Progenitor cell of endocrine pancreas (in vitro differentiated cells): ENCODE results near the gene COX6B2. TPM values are rescaled to one million over a fixed set of nuclear protein-coding genes. Genes with fewer than 3 reads are reported as not detected.

Source experiments
- DNase-seq: peaks from one replicate; pipeline ENCODE4 v3.0.0; 2021; ENCODE audit warnings: low spot score; ENCODE audit not compliant: unreplicated experiment
- H3K27ac Mint-ChIP-seq: 2 replicates; pipeline ENCODE4 v1.8.0; 2021; ENCODE audit warnings: mild to moderate bottlenecking, moderate library complexity, mixed read lengths
- H3K27me3 Mint-ChIP-seq: 2 replicates; pipeline ENCODE4 v1.8.0; 2021; ENCODE audit warnings: mixed read lengths
- H3K36me3 Mint-ChIP-seq: 2 replicates; pipeline ENCODE4 v1.8.0; 2022; ENCODE audit warnings: mixed read lengths; ENCODE audit not compliant: insufficient read depth
- H3K4me1 Mint-ChIP-seq: 2 replicates; pipeline ENCODE4 v1.8.0; 2021; ENCODE audit warnings: low read depth, mixed read lengths
- H3K4me3 Mint-ChIP-seq: 2 replicates; pipeline ENCODE4 v1.8.0; 2021; ENCODE audit warnings: low read depth, mild to moderate bottlenecking, moderate library complexity, mixed read lengths
- H3K9me3 Mint-ChIP-seq: 2 replicates; pipeline ENCODE4 v1.8.0; 2021; ENCODE audit warnings: low read depth, mixed read lengths
- CTCF ChIP-seq: fragments of 200-600 bp; sonication (generic); IDR thresholded peaks from one replicate; pipeline ENCODE4 v1.5.0; 2021; ENCODE audit warnings: antibody characterized with exemption, mild to moderate bottlenecking; ENCODE audit not compliant: unreplicated experiment
- total RNA-seq: library from RNA; stranded (reverse); gene quantifications from 2 replicates; pipeline ENCODE4 v1.2.1, GENCODE V29; 2021

The COX6B2 gene
- total RNA-seq, 1 donor from 2014 or later: not detected

GRCh38 chr19:55321466-55322137, 32.9 kb downstream of the COX6B2 start:
- TF ChIP-seq CTCF: no peak
- H3K27ac Mint-ChIP-seq: no peak overlapping the region

GRCh38 chr19:55320844-55321419, 33.6 kb downstream of the COX6B2 start:
- Mint-ChIP-seq H3K4me1 (peaks cover 4% of the 10 kb centered on the region), H3K27ac (no peak overlapping the region), H3K4me3 (no peak overlapping the region), H3K27me3 (peaks cover 12% of the 10 kb centered on the region), H3K36me3 (no peaks in the 10 kb centered on the region), H3K9me3 (no peaks in the 10 kb centered on the region)
- no peak for TF ChIP-seq CTCF
- DNase-seq: no peak

More at GRCh38 chr19:55321466-55322137, 32.9 kb downstream of the COX6B2 start:
- no peak for DNase-seq
- Mint-ChIP-seq H3K27me3 (peaks cover 12% of the 10 kb centered on the region), H3K4me3 (no peak overlapping the region), H3K36me3 (no peaks in the 10 kb centered on the region), H3K4me1 (peaks cover 4% of the 10 kb centered on the region), H3K9me3 (no peaks in the 10 kb centered on the region)

- TF ChIP-seq CTCF: no peak
- Mint-ChIP-seq H3K9me3 (no peaks in the 10 kb centered on the region), H3K36me3 (no peaks in the 10 kb centered on the region), H3K27me3 (peaks cover 12% of the 10 kb centered on the region), H3K4me3 (peak overlapping the region; percentile 70), H3K27ac (peak overlapping the region; percentile 52), H3K4me1 (peaks cover 4% of the 10 kb centered on the region)
- DNase-seq: peak; percentile 67
Measured at GRCh38 chr19:55319785-55320184, 34.7 kb downstream of the COX6B2 start.

GRCh38 chr19:55316646-55317045, 37.9 kb downstream of the COX6B2 start:
- H3K27ac Mint-ChIP-seq: no peak overlapping the region
- no peak for DNase-seq
- no peak overlapping the region for H3K4me3 Mint-ChIP-seq
- peaks cover under 1% of the 10 kb centered on the region for H3K27me3 Mint-ChIP-seq
- no peak for TF ChIP-seq CTCF
- no peaks in the 10 kb centered on the region for H3K9me3 Mint-ChIP-seq
- peaks cover 1% of the 10 kb centered on the region for H3K36me3 Mint-ChIP-seq
- peaks cover 3% of the 10 kb centered on the region for H3K4me1 Mint-ChIP-seq

GRCh38 chr19:55315956-55316525, 38.5 kb downstream of the COX6B2 start:
- H3K27me3 Mint-ChIP-seq: no peaks in the 10 kb centered on the region
- H3K27ac Mint-ChIP-seq: no peak overlapping the region
- no peaks in the 10 kb centered on the region for H3K9me3 Mint-ChIP-seq

More at GRCh38 chr19:55315956-55316525, 38.5 kb downstream of the COX6B2 start:
- TF ChIP-seq CTCF: no peak
- DNase-seq: no peak
- no peak overlapping the region for H3K4me3 Mint-ChIP-seq
- peaks cover 3% of the 10 kb centered on the region for H3K4me1 Mint-ChIP-seq
- H3K36me3 Mint-ChIP-seq: peaks cover 1% of the 10 kb centered on the region
